Measurements from ENCODE around the gene SLFN12L. TPM values are rescaled to one million over a fixed set of nuclear protein-coding genes. Genes with fewer than 3 reads are reported as not detected.
"Not testable (repeated sequence)": the region's sequence is repeated elsewhere in the genome, so short reads cannot be mapped to it uniquely, and the experiment has no call there.

SLFN12L gene
- total RNA-seq, 1 donor from 2014 or later, result 109 TPM

GRCh38 chr17:35507714-35508113, 29.8 kb downstream of the SLFN12L start:
- intact Hi-C loops (cut with micrococcal nuclease), result not testable (repeated sequence)

- intact Hi-C loops (cut with micrococcal nuclease), result no loop called here
Measured at GRCh38 chr17:35499548-35499947, 37.9 kb downstream of the SLFN12L start.

GRCh38 chr17:35498448-35499178, 38.9 kb downstream of the SLFN12L start:
- intact Hi-C loops (cut with micrococcal nuclease), result no loop called here

GRCh38 chr17:35496451-35497290, 40.8 kb downstream of the SLFN12L start:
- intact Hi-C loops (cut with micrococcal nuclease), result loop anchor here (1.0 kb wide), 1 partner anchor 9 kb away; no protein-coding TSS in a partner anchor

GRCh38 chr17:35493040-35493439, 44.4 kb downstream of the SLFN12L start:
- intact Hi-C loops (cut with micrococcal nuclease), result no loop called here

GRCh38 chr17:35491417-35491816, 46.1 kb downstream of the SLFN12L start:
- intact Hi-C loops (cut with micrococcal nuclease), result no loop called here

- intact Hi-C loops (cut with micrococcal nuclease), result loop anchor here (5.0 kb wide), 1 partner anchor 87 kb away; the partner anchor contains the start of gene PEX12
Measured at GRCh38 chr17:35489944-35490343, 47.5 kb downstream of the SLFN12L start.

GRCh38 chr17:35488991-35489390, 48.5 kb downstream of the SLFN12L start:
- intact Hi-C loops (cut with micrococcal nuclease), result loop anchor here (1.0 to 5.0 kb wide), 2 partner anchors 56 to 88 kb away; partner anchors contain the start of gene PEX12

- intact Hi-C loops (cut with micrococcal nuclease), result loop anchor here (1.0 to 5.0 kb wide), 10 partner anchors 9 to 316 kb away; partner anchors contain the start of genes PEX12, SLFN11, SLFN12L and SLFN13
Measured at GRCh38 chr17:35486920-35487732, 50.4 kb downstream of the SLFN12L start.

- intact Hi-C loops (cut with micrococcal nuclease), result no loop called here
Measured at GRCh38 chr17:35479271-35479670, 58.2 kb downstream of the SLFN12L start.

- intact Hi-C loops (cut with micrococcal nuclease), result no loop called here
Measured at GRCh38 chr17:35477248-35477647, 60.2 kb downstream of the SLFN12L start.

GRCh38 chr17:35476283-35476820, 61.1 kb downstream of the SLFN12L start:
- intact Hi-C loops (cut with micrococcal nuclease), result no loop called here

GRCh38 chr17:35468475-35468874, 69.0 kb downstream of the SLFN12L start:
- intact Hi-C loops (cut with micrococcal nuclease), result loop anchor here (2.0 kb wide), 1 partner anchor 18 kb away; no protein-coding TSS in a partner anchor

GRCh38 chr17:35467824-35468223, 69.7 kb downstream of the SLFN12L start:
- intact Hi-C loops (cut with micrococcal nuclease), result loop anchor here (2.0 kb wide), 1 partner anchor 19 kb away; no protein-coding TSS in a partner anchor

- intact Hi-C loops (cut with micrococcal nuclease), result loop anchor here (2.0 kb wide), 2 partner anchors 28 to 148 kb away; partner anchors contain the start of gene SLFN12
Measured at GRCh38 chr17:35460354-35460851, 77.1 kb downstream of the SLFN12L start.

- intact Hi-C loops (cut with micrococcal nuclease), result not testable (repeated sequence)
Measured at GRCh38 chr17:35454035-35454434, 83.4 kb downstream of the SLFN12L start.

GRCh38 chr17:35453171-35453570, 84.3 kb downstream of the SLFN12L start:
- intact Hi-C loops (cut with micrococcal nuclease), result no loop called here

- intact Hi-C loops (cut with micrococcal nuclease), result loop anchor here (5.0 kb wide), 1 partner anchor 137 kb away; no protein-coding TSS in a partner anchor
Measured at GRCh38 chr17:35449371-35449931, 88.0 kb downstream of the SLFN12L start.

- intact Hi-C loops (cut with micrococcal nuclease), result loop anchor here (1.0 to 5.0 kb wide), 7 partner anchors 16 to 361 kb away; partner anchors contain the start of genes SLFN11 and SLFN12L
Measured at GRCh38 chr17:35448899-35449227, 88.6 kb downstream of the SLFN12L start.
